Right atrium auricular region (tissue), 2 donors: Measurements from ENCODE around the gene PTGIR. TPM values are rescaled to one million over a fixed set of nuclear protein-coding genes. Genes with fewer than 3 reads are reported as not detected.

Experiments
- DNase-seq: peaks from one replicate; pipeline ENCODE4 v3.0.0-alpha.2; 2019; ENCODE audit warnings: low spot score
- H3K27ac ChIP-seq, 2 donors: fragments of 200-600 bp; sonication (generic); 1 replicate in 1 of 2; 2 replicates in 1 of 2; pipeline ENCODE4 v1.5.1; 2016 to 2019
- H3K27me3 ChIP-seq, 2 donors: fragments of 200-600 bp; sonication (generic); one replicate each; pipeline versions ENCODE4 v1.5.1 to v1.6.0; 2017 to 2019
- H3K36me3 ChIP-seq: fragments of 200-600 bp; sonication (generic); one replicate; pipeline ENCODE4 v1.5.1; 2016
- H3K4me1 ChIP-seq, 2 donors: fragments of 200-600 bp; sonication (generic); one replicate each; pipeline versions ENCODE4 v1.5.1 to v1.6.0; 2017 to 2019
- H3K4me3 ChIP-seq, 2 donors: fragments of 200-600 bp; sonication (generic); 1 replicate in 1 of 2; 2 replicates in 1 of 2; pipeline ENCODE4 v1.5.1; 2017 to 2019; ENCODE audit warnings: mild to moderate bottlenecking in 1 of 2, moderate library complexity in 1 of 2
- H3K9me3 ChIP-seq, 2 donors: fragments of 200-600 bp; sonication (generic); one replicate each; pipeline ENCODE4 v1.5.1; 2019
- total RNA-seq, 2 donors: library from RNA; depleted of rRNA; stranded (reverse); fragments of >200 nt; gene quantifications; one replicate each; pipeline ENCODE4 v1.1.0, GENCODE V29; 2016
- TF ChIP-seq, protein P1 (sequence below), 2 donors: fragments of 200-600 bp; sonication (generic); IDR thresholded peaks; one replicate each; pipeline ENCODE4 v1.5.1; 2019; ENCODE audit warnings: antibody characterized with exemption in 2 of 2

The PTGIR gene
- total RNA-seq, 2 donors from 2014 or later: 7.0 to 20.6 TPM

DNA sequence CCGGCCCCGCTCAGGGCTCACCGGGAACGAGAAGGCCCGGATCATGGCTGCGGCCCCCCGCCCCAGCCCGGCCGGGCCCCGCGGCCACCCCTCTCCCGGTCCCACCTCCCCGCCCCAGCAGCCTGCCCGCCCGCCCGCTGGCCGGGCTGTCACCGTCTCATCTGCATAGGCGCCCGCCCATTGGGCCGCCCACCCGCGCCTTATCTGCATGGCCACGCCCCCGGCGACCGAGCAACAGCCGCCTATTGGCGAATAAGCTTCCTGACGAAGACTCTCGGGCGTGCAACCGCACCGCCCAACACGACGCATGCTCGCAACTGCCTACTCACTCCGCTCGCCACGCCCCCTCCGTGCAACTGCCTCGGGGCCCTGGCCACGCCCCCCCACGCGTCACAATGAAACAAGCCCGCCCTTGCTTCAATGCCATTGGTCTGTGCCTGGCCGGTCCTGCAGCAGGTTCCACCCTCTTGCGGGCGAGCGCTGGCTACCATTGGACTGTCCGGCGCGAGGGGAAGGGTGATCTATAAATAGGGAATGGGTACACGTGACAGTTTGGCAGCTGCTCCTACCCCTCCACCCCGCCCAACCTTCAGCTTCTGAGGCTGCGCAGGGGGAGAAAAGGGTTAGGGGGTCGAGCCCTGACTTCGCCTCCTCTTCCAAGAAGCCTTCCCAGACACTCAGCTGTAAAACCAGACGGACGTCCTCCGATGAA is 36.3 kb upstream of the PTGIR start, which contains the start of gene DACT3:
DACT3 (minus strand) TSS at position 163 of the 712 bp plus-strand sequence; CDS start at position 45, 118 bp downstream.
- Histone ChIP-seq H3K4me1 (peaks cover 0 to 33% of the 10 kb centered on the region in 2 donors), H3K9me3 (no peaks in the 10 kb centered on the region), H3K27ac (peak within 1 kb of the TSS; percentile 88 to 90), H3K36me3 (no peaks in the 10 kb centered on the region), H3K27me3 (no peaks in the 10 kb centered on the region), H3K4me3 (peak within 1 kb of the TSS; percentile 67 to 84)
- peak; percentile 100 for DNase-seq
- TF ChIP-seq, protein P1, sequence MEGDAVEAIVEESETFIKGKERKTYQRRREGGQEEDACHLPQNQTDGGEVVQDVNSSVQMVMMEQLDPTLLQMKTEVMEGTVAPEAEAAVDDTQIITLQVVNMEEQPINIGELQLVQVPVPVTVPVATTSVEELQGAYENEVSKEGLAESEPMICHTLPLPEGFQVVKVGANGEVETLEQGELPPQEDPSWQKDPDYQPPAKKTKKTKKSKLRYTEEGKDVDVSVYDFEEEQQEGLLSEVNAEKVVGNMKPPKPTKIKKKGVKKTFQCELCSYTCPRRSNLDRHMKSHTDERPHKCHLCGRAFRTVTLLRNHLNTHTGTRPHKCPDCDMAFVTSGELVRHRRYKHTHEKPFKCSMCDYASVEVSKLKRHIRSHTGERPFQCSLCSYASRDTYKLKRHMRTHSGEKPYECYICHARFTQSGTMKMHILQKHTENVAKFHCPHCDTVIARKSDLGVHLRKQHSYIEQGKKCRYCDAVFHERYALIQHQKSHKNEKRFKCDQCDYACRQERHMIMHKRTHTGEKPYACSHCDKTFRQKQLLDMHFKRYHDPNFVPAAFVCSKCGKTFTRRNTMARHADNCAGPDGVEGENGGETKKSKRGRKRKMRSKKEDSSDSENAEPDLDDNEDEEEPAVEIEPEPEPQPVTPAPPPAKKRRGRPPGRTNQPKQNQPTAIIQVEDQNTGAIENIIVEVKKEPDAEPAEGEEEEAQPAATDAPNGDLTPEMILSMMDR (IDR thresholded peaks at IDR 0.05): no peak

DNA sequence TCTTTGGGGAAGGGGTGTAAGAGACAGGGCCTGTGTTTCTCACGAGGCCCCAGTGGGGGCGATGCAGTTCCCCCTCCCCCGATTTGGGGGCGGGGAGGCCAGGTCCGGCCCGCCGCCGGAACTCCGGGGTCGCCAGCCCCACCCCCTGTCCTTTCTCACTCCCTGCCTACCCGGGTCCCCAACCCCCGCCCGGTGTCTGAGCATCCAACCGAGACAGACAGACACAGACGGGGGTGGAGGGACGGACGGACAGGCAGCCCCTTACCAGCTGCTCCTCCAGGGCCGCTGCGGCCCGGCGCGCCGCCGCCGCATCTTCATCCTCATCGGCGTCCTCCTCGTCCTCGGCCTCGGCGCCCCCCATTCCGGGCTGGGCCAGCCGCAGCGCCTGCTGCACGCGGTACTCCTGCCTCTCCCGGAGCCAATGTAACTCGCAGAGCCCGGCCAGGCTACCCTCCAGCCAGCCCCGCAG is 35.7 kb upstream of the PTGIR start:
- Histone ChIP-seq H3K9me3 (no peaks in the 10 kb centered on the region), H3K4me1 (peaks cover 0 to 33% of the 10 kb centered on the region in 2 donors), H3K27me3 (no peaks in the 10 kb centered on the region), H3K27ac (peak overlapping the region; percentile 86 to 88), H3K4me3 (peak overlapping the region; percentile 67 to 84), H3K36me3 (no peaks in the 10 kb centered on the region)
- TF ChIP-seq, protein P1 (IDR thresholded peaks at IDR 0.05): no peak
- DNase-seq: no peak

DNA sequence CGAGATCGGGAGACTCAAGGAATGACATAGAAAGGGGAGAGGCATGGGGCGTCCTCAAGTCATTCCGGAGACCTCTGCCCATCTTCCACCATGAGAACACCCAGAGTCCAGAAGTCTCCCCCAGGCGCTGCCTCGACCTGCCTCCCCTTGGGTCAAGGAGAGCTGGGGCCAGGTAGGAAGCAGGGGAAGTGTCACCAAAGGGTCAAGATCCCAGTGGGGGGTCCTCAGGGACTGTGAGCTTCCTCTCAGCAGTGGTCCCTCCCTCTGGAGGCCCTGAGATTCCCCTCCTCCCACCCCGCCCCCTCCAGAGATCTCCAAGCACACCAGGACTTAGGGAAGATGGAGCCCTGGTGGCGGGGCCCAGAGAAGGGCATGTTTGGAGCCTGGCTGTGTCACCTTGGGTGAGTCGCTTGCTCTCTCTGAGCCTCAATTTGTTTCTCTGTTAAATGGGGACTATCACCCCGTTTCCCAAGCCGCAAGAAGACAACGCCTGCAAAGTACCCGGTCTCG is 35.2 kb upstream of the PTGIR start:
- Histone ChIP-seq H3K27me3 (no peaks in the 10 kb centered on the region), H3K27ac (peak overlapping the region; percentile 86 to 88), H3K36me3 (no peaks in the 10 kb centered on the region), H3K4me3 (peak overlapping the region; percentile 67 to 84), H3K4me1 (peaks cover 0 to 36% of the 10 kb centered on the region in 2 donors), H3K9me3 (no peaks in the 10 kb centered on the region)
- TF ChIP-seq, protein P1 (IDR thresholded peaks at IDR 0.05): no peak
- DNase-seq: no peak

GRCh38 chr19:46659151-46660007 is 34.5 kb upstream of the PTGIR start:
- peak overlapping the region; percentile 86 to 88 for H3K27ac ChIP-seq
- no peak for DNase-seq
- TF ChIP-seq, protein P1 (IDR thresholded peaks at IDR 0.05): no peak
- H3K9me3 ChIP-seq: no peaks in the 10 kb centered on the region
- peaks cover 0 to 43% of the 10 kb centered on the region in 2 donors for H3K4me1 ChIP-seq
- H3K36me3 ChIP-seq: no peaks in the 10 kb centered on the region
- H3K27me3 ChIP-seq: no peaks in the 10 kb centered on the region
- peak overlapping the region; percentile 67 to 84 for H3K4me3 ChIP-seq

GRCh38 chr19:46656541-46656940 is 31.7 kb upstream of the PTGIR start:
- H3K4me1 ChIP-seq: peaks cover 0 to 35% of the 10 kb centered on the region in 2 donors

More at GRCh38 chr19:46656541-46656940, 31.7 kb upstream of the PTGIR start:
- DNase-seq: no peak
- TF ChIP-seq, protein P1 (IDR thresholded peaks at IDR 0.05): no peak
- Histone ChIP-seq H3K9me3 (no peaks in the 10 kb centered on the region), H3K27ac (no peak overlapping the region), H3K36me3 (no peaks in the 10 kb centered on the region), H3K4me3 (no peak overlapping the region), H3K27me3 (no peaks in the 10 kb centered on the region)
